ENCODE results near the gene PAK6.

Gene PAK6

GRCh38 chr15:40275523-40275922 lies 36.7 kb downstream of the PAK6 start:
- TF ChIP-seq CTCF (IDR thresholded peaks at IDR 0.05; ENCODE audit: borderline replicate concordance, extremely low read depth, low read length, poor library complexity, severe bottlenecking) (no peak), EZH2 (IDR thresholded peaks at IDR 0.05; ENCODE audit: borderline replicate concordance, low read depth, low read length, severe bottlenecking) (no peak)
- H3K79me2 ChIP-seq (ENCODE audit: insufficient read depth, low read length): no peaks in the 10 kb centered on the region
- ATAC-seq (ENCODE audit: insufficient read depth, low read depth) (no peak), DNase-seq (no peak)
- H3K9me3 ChIP-seq (ENCODE audit: insufficient read depth, low read length, severe bottlenecking): no peaks in the 10 kb centered on the region
- H3K27me3 ChIP-seq (ENCODE audit: insufficient read depth, low read length, poor library complexity): peaks cover 11% of the 10 kb centered on the region
- H3K9ac ChIP-seq (ENCODE audit: low read depth, low read length): no peak overlapping the region
- no peak overlapping the region for H3K4me3 ChIP-seq (ENCODE audit: low read depth in 1 of 2, low read length in 2 of 2)
- H4K20me1 ChIP-seq (ENCODE audit: insufficient read depth, low read length): no peaks in the 10 kb centered on the region
- H3K27ac ChIP-seq (ENCODE audit: low read length): no peak overlapping the region
- H3K4me1 ChIP-seq (ENCODE audit: insufficient read depth, low read length): peaks cover 17% of the 10 kb centered on the region
- H2AFZ ChIP-seq (ENCODE audit: low read depth, low read length): no peak overlapping the region
- H3K36me3 ChIP-seq (ENCODE audit: insufficient read depth, low read length): no peaks in the 10 kb centered on the region
- H3K4me2 ChIP-seq (ENCODE audit: insufficient read depth, low read length): no peak overlapping the region

GRCh38 chr15:40275954-40276353 lies 37.1 kb downstream of the PAK6 start:
- TF ChIP-seq EZH2 (IDR thresholded peaks at IDR 0.05; ENCODE audit: borderline replicate concordance, low read depth, low read length, severe bottlenecking) (no peak), CTCF (IDR thresholded peaks at IDR 0.05; ENCODE audit: borderline replicate concordance, extremely low read depth, low read length, poor library complexity, severe bottlenecking) (no peak)
- H3K36me3 ChIP-seq (ENCODE audit: insufficient read depth, low read length): no peaks in the 10 kb centered on the region
- DNase-seq: no peak
- ATAC-seq (ENCODE audit: insufficient read depth, low read depth): no peak
- H3K79me2 ChIP-seq (ENCODE audit: insufficient read depth, low read length): no peaks in the 10 kb centered on the region
- H4K20me1 ChIP-seq (ENCODE audit: insufficient read depth, low read length): no peaks in the 10 kb centered on the region
- H3K27ac ChIP-seq (ENCODE audit: low read length): no peak overlapping the region
- H3K4me1 ChIP-seq (ENCODE audit: insufficient read depth, low read length): peaks cover 17% of the 10 kb centered on the region
- H3K9ac ChIP-seq (ENCODE audit: low read depth, low read length): no peak overlapping the region
- H3K27me3 ChIP-seq (ENCODE audit: insufficient read depth, low read length, poor library complexity): peaks cover 11% of the 10 kb centered on the region
- H3K4me2 ChIP-seq (ENCODE audit: insufficient read depth, low read length): no peak overlapping the region
- no peak overlapping the region for H3K4me3 ChIP-seq (ENCODE audit: low read depth in 1 of 2, low read length in 2 of 2)
- no peak overlapping the region for H2AFZ ChIP-seq (ENCODE audit: low read depth, low read length)
- no peaks in the 10 kb centered on the region for H3K9me3 ChIP-seq (ENCODE audit: insufficient read depth, low read length, severe bottlenecking)

GRCh38 chr15:40276927-40277326 lies 38.1 kb downstream of the PAK6 start:
- TF ChIP-seq EZH2 (IDR thresholded peaks at IDR 0.05; ENCODE audit: borderline replicate concordance, low read depth, low read length, severe bottlenecking) (no peak), CTCF (IDR thresholded peaks at IDR 0.05; ENCODE audit: borderline replicate concordance, extremely low read depth, low read length, poor library complexity, severe bottlenecking) (no peak)
- Histone ChIP-seq H3K79me2 (ENCODE audit: insufficient read depth, low read length) (no peaks in the 10 kb centered on the region), H3K4me1 (ENCODE audit: insufficient read depth, low read length) (peaks cover 17% of the 10 kb centered on the region), H3K36me3 (ENCODE audit: insufficient read depth, low read length) (no peaks in the 10 kb centered on the region), H3K4me3 (ENCODE audit: low read depth in 1 of 2, low read length in 2 of 2) (no peak overlapping the region), H3K9me3 (ENCODE audit: insufficient read depth, low read length, severe bottlenecking) (no peaks in the 10 kb centered on the region), H3K27ac (ENCODE audit: low read length) (no peak overlapping the region), H3K4me2 (ENCODE audit: insufficient read depth, low read length) (no peak overlapping the region), H4K20me1 (ENCODE audit: insufficient read depth, low read length) (no peaks in the 10 kb centered on the region), H3K9ac (ENCODE audit: low read depth, low read length) (no peak overlapping the region), H3K27me3 (ENCODE audit: insufficient read depth, low read length, poor library complexity) (peaks cover 11% of the 10 kb centered on the region), H2AFZ (ENCODE audit: low read depth, low read length) (no peak overlapping the region)
- no peak for ATAC-seq (ENCODE audit: insufficient read depth, low read depth)
- DNase-seq: no peak

- Histone ChIP-seq H3K4me1 (ENCODE audit: insufficient read depth, low read length) (peaks cover 17% of the 10 kb centered on the region), H4K20me1 (ENCODE audit: insufficient read depth, low read length) (no peaks in the 10 kb centered on the region), H3K36me3 (ENCODE audit: insufficient read depth, low read length) (no peaks in the 10 kb centered on the region), H3K27ac (ENCODE audit: low read length) (no peak overlapping the region), H3K9me3 (ENCODE audit: insufficient read depth, low read length, severe bottlenecking) (no peaks in the 10 kb centered on the region), H3K79me2 (ENCODE audit: insufficient read depth, low read length) (no peaks in the 10 kb centered on the region), H3K27me3 (ENCODE audit: insufficient read depth, low read length, poor library complexity) (peaks cover 11% of the 10 kb centered on the region), H3K9ac (ENCODE audit: low read depth, low read length) (no peak overlapping the region), H3K4me3 (ENCODE audit: low read depth in 1 of 2, low read length in 2 of 2) (no peak overlapping the region), H2AFZ (ENCODE audit: low read depth, low read length) (no peak overlapping the region), H3K4me2 (ENCODE audit: insufficient read depth, low read length) (no peak overlapping the region)
- DNase-seq (peak; percentile 22), ATAC-seq (ENCODE audit: insufficient read depth, low read depth) (no peak)
- TF ChIP-seq CTCF (IDR thresholded peaks at IDR 0.05; ENCODE audit: borderline replicate concordance, extremely low read depth, low read length, poor library complexity, severe bottlenecking) (no peak), EZH2 (IDR thresholded peaks at IDR 0.05; ENCODE audit: borderline replicate concordance, low read depth, low read length, severe bottlenecking) (no peak)
These were observed 38.6 kb downstream of the PAK6 start for GRCh38 chr15:40277471-40277870.

Measured in DND-41 (cell line).